PC-3 (cell line): ENCODE results near the gene GPX5. TPM values are rescaled to one million over a fixed set of nuclear protein-coding genes. Genes with fewer than 3 reads are reported as not detected.

Experiments used
- ATAC-seq: fragments of 200-7000 bp; cut with Tn5 transposase; 2 replicates; pipeline ENCODE4 v1.9.1; 2020; ENCODE audit warnings: mild to moderate bottlenecking, moderate library complexity
- BruUV-seq: library from RNA; stranded (reverse); fragments of 400-500 nt; replicated peaks from 2 replicates; lab custom pipeline; 2021; lab: Mats Ljungman, UMichigan
- CTCF ChIA-PET: fragments of 300-600 bp; sonication (Branson Sonifier 250); formaldehyde crosslinking; loops from one replicate; lab custom pipeline; 2022; ENCODE audit warnings: antibody characterized with exemption; lab: Charles Lee
- POLR2A ChIA-PET: fragments of 300-600 bp; sonication (Branson Sonifier 250); formaldehyde crosslinking; loops from one replicate; lab custom pipeline; 2022; ENCODE audit warnings: antibody characterized with exemption; ENCODE audit not compliant: unreplicated experiment; lab: Charles Lee
- DNase-seq: peaks from one replicate; pipeline ENCODE4 v3.0.0-alpha.2; 2015
- H2AFZ ChIP-seq: fragments of 300-600 bp; sonication (generic); 2 replicates; pipeline ENCODE4 v1.6.0; 2016; ENCODE audit warnings: antibody characterized with exemption, low read length
- H3F3A ChIP-seq: fragments of 300-600 bp; sonication (generic); one replicate; pipeline ENCODE4 v1.6.0; 2017; ENCODE audit warnings: antibody characterized with exemption, low read length, control low read depth, mild to moderate bottlenecking; ENCODE audit not compliant: unreplicated experiment
- H3K27ac ChIP-seq: fragments of 300-600 bp; sonication (generic); 2 replicates; pipeline ENCODE4 v1.5.1; 2016; ENCODE audit warnings: mild to moderate bottlenecking, low read length
- H3K27me3 ChIP-seq: fragments of 300-600 bp; sonication (generic); 2 replicates; pipeline ENCODE4 v1.6.1; 2016; ENCODE audit warnings: low read length, mixed read lengths
- H3K36me3 ChIP-seq: fragments of 300-600 bp; sonication (generic); 2 replicates; pipeline ENCODE4 v1.6.1; 2016; ENCODE audit warnings: low read depth, mixed run types, low read length, mixed read lengths
- H3K4me1 ChIP-seq: fragments of 300-600 bp; sonication (generic); 2 replicates; pipeline ENCODE4 v1.5.1; 2016; ENCODE audit warnings: low read length; ENCODE audit not compliant: insufficient read depth
- H3K4me2 ChIP-seq: fragments of 300-600 bp; sonication (generic); 2 replicates; pipeline ENCODE4 v1.6.0; 2016; ENCODE audit warnings: low read length
- H3K4me3 ChIP-seq: fragments of 300-600 bp; sonication (generic); 2 replicates; pipeline ENCODE4 v1.5.1; 2016; ENCODE audit warnings: mild to moderate bottlenecking, low read length, mixed read lengths
- H3K79me2 ChIP-seq: fragments of 300-600 bp; sonication (generic); 2 replicates; pipeline ENCODE4 v1.6.1; 2017; ENCODE audit warnings: low read length, mixed read lengths
- H3K9ac ChIP-seq: fragments of 300-600 bp; sonication (generic); 2 replicates; pipeline ENCODE4 v1.6.0; 2016; ENCODE audit warnings: mild to moderate bottlenecking, low read length
- H3K9me2 ChIP-seq: fragments of 300-600 bp; sonication (generic); replicated peaks from 2 replicates; pipeline ENCODE4 v1.6.1; 2016; ENCODE audit warnings: mixed run types, low read length, mixed read lengths
- H3K9me3 ChIP-seq: fragments of 300-600 bp; sonication (generic); 2 replicates; pipeline ENCODE4 v1.6.1; 2016; ENCODE audit warnings: low read length, mixed read lengths
- H4K20me1 ChIP-seq: fragments of 300-600 bp; sonication (generic); 2 replicates; pipeline ENCODE4 v1.6.1; 2016; ENCODE audit warnings: low read length, mixed read lengths
- EZH2 ChIP-seq: fragments of 300-600 bp; sonication (generic); IDR thresholded peaks from one replicate; pipeline ENCODE4 v1.6.1; 2017; ENCODE audit warnings: antibody characterized with exemption, mild to moderate bottlenecking, low read length; ENCODE audit not compliant: unreplicated experiment
- EZH2phosphoT487 ChIP-seq: fragments of 300-600 bp; sonication (generic); IDR thresholded peaks from 2 replicates; pipeline ENCODE4 v1.6.1; 2018; ENCODE audit warnings: mild to moderate bottlenecking, antibody characterized with exemption, low read length, borderline replicate concordance
- intact Hi-C: fragments of 100-400 bp; cut with micrococcal nuclease; formaldehyde crosslinking; loops from 2 replicates; pipeline ENCODE4 v1.9.0; 2023
- total RNA-seq: library from RNA; depleted of rRNA; stranded (reverse); fragments of >200 nt; gene quantifications from 2 replicates; pipeline ENCODE4 v1.2.3, GENCODE V29; 2014
- TF ChIP-seq, protein P1 (sequence below): fragments of 300-600 bp; sonication (generic); conservative IDR thresholded peaks from 2 replicates; pipeline ENCODE4 v1.5.1; 2017; ENCODE audit warnings: antibody characterized with exemption, low read depth, mild to moderate bottlenecking, low read length

Gene GPX5
- total RNA-seq, 1 experiment from 2014 or later = not detected

DNA sequence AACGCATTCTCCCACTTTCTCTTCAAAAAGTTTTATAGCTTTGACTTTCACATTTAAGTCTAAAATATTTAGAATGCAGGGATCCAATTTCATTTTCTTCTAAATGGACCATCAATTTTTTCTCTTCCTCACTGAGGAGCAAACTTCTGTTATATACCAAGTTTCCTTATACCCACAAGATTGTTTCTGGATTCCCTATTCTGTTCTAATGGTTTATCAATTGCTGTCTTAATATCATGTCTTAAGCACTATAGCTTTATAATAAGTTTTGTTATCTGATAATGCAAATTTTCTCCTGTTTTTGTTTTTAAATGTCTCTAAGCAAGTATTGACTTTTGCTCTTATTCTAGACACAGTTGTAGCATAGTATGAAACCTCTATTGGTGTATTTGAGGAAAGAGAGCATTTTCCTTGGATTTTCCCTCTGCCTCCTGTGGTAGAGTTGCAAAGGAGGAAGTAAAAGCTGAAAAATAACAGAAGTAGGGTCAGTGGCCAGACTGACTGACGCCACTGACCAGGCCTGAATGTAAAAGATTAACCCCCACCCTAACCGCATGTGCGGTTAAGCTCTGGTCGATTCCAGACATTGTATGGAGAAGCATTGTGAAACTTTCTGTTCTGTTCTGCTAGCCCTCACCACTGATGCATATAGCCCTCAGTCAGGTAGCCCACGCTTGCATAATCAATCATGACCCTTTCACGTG is 40.3 kb downstream of the GPX5 start:
- Histone ChIP-seq H3K9ac (no peak overlapping the region), H3K9me3 (no peaks in the 10 kb centered on the region), H3F3A (no peaks in the 10 kb centered on the region), H3K36me3 (no peaks in the 10 kb centered on the region), H3K9me2 (no peaks in the 10 kb centered on the region), H3K27me3 (peaks cover 5% of the 10 kb centered on the region; the same call in 1 of the 2 replicates), H3K79me2 (no peaks in the 10 kb centered on the region), H2AFZ (no peak overlapping the region), H3K4me3 (no peak overlapping the region), H4K20me1 (no peaks in the 10 kb centered on the region), H3K27ac (no peak overlapping the region), H3K4me2 (no peak overlapping the region), H3K4me1 (no peaks in the 10 kb centered on the region)
- POLR2A ChIA-PET = no interaction called here
- no peak for DNase-seq
- CTCF ChIA-PET = no interaction called here
- TF ChIP-seq EZH2 (no peak), EZH2phosphoT487 (no peak)
- TF ChIP-seq, protein P1, sequence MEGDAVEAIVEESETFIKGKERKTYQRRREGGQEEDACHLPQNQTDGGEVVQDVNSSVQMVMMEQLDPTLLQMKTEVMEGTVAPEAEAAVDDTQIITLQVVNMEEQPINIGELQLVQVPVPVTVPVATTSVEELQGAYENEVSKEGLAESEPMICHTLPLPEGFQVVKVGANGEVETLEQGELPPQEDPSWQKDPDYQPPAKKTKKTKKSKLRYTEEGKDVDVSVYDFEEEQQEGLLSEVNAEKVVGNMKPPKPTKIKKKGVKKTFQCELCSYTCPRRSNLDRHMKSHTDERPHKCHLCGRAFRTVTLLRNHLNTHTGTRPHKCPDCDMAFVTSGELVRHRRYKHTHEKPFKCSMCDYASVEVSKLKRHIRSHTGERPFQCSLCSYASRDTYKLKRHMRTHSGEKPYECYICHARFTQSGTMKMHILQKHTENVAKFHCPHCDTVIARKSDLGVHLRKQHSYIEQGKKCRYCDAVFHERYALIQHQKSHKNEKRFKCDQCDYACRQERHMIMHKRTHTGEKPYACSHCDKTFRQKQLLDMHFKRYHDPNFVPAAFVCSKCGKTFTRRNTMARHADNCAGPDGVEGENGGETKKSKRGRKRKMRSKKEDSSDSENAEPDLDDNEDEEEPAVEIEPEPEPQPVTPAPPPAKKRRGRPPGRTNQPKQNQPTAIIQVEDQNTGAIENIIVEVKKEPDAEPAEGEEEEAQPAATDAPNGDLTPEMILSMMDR = no peak
- ATAC-seq = no peak
- intact Hi-C loops = no loop called here
- no TSS peak for BruUV-seq

DNA sequence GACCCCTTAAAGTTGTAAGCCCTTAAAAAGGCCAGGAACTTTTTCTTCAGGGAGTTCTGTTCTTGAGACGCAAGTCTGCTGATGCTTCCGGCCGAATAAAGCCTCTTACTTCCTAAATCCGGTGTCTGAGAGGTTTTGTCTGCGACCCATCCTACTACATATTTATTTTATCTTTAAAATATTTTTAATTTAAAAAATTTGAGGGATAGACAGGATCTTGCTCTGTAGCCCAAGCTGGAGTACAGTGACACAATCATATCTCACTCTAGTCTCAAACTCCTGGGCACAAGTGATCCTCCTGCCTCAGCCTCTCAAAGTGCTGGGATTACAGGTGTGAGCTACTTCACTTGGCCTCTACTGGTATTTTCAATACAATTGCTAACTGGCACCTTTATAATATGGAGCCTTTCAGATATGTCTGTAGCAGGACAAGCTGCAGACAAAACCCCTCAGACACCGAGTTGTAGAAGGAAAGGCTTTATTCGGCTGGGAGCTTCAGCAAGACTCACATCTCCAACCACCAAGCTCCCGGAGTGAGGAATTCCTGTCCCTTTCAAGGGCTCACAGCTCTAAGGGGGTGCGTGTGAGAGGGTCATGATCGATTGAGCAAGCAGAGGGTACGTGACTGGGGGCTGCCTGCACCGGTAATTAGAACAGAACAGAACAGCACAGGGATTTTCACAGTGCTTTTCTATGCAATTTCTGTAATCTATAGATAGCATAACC is 41.0 kb downstream of the GPX5 start:
- H3K27ac ChIP-seq = no peak overlapping the region
- intact Hi-C loops = no loop called here
- 0 out of 2 replicates have a peak, but pooled peaks cover 2% of the 10 kb centered on the region for H3K27me3 ChIP-seq
- BruUV-seq = no TSS peak
- no peak overlapping the region for H3K4me3 ChIP-seq
- no peak overlapping the region for H3K9ac ChIP-seq
- H3K9me2 ChIP-seq = no peaks in the 10 kb centered on the region
- H3K9me3 ChIP-seq = no peaks in the 10 kb centered on the region
- DNase-seq (no peak), ATAC-seq (no peak)
- no peak overlapping the region for H2AFZ ChIP-seq
- ChIA-PET CTCF (no interaction called here), POLR2A (no interaction called here)
- H3K79me2 ChIP-seq = no peaks in the 10 kb centered on the region
- H3K4me2 ChIP-seq = no peak overlapping the region
- H3K36me3 ChIP-seq = no peaks in the 10 kb centered on the region
- H3F3A ChIP-seq = no peaks in the 10 kb centered on the region
- no peaks in the 10 kb centered on the region for H3K4me1 ChIP-seq
- TF ChIP-seq EZH2 (no peak), EZH2phosphoT487 (no peak)
- TF ChIP-seq, protein P1 = no peak
- H4K20me1 ChIP-seq = no peaks in the 10 kb centered on the region

DNA sequence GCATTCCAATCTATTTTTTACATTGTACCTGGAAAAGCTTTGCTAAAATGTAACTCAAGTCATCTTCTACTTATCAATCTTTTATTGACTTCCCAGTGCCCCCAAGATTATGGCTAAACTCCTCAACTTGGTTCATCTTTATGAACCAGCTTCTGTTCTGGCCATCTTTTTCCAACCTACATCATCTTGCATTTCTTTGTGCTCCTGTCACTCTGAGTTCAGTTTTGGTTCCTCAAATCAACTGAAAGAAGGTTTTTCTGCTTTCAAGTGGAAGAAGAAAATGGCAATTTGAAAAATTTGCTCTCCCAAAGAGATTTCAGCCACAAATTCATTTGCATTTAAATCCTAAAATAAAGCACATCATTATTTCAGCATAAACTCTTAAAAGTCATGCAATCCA is 41.8 kb downstream of the GPX5 start:
- TF ChIP-seq, protein P1 = no peak
- Histone ChIP-seq H2AFZ (no peak overlapping the region), H3K4me1 (no peaks in the 10 kb centered on the region), H4K20me1 (no peaks in the 10 kb centered on the region), H3K4me3 (no peak overlapping the region), H3K79me2 (no peaks in the 10 kb centered on the region), H3K9me3 (no peaks in the 10 kb centered on the region), H3K4me2 (no peak overlapping the region), H3K27me3 (0 out of 2 replicates have a peak, but pooled peaks cover 2% of the 10 kb centered on the region), H3K27ac (no peak overlapping the region), H3K9ac (no peak overlapping the region), H3K9me2 (no peaks in the 10 kb centered on the region), H3F3A (no peaks in the 10 kb centered on the region), H3K36me3 (no peaks in the 10 kb centered on the region)
- ATAC-seq = no peak
- ChIA-PET CTCF (no interaction called here), POLR2A (no interaction called here)
- intact Hi-C loops = no loop called here
- no peak for DNase-seq
- no TSS peak for BruUV-seq
